Stimulated activated CD8-positive, alpha-beta memory T cell treated with anti-CD3 and anti-CD28 coated beads, Interleukin-7, amount 100 ng/mL, for 4 hours (primary cell): Measurements from ENCODE around the gene KIRREL2.

Source experiments
- DNase-seq, 2 donors: peaks; one replicate each; pipeline ENCODE4 v3.0.0-alpha.2; 2020; ENCODE audit warnings: low read depth in 2 of 2

KIRREL2 gene

GRCh38 chr19:35844482-35845214 is 12.1 kb upstream of the KIRREL2 start:
- no peak for DNase-seq

DNA sequence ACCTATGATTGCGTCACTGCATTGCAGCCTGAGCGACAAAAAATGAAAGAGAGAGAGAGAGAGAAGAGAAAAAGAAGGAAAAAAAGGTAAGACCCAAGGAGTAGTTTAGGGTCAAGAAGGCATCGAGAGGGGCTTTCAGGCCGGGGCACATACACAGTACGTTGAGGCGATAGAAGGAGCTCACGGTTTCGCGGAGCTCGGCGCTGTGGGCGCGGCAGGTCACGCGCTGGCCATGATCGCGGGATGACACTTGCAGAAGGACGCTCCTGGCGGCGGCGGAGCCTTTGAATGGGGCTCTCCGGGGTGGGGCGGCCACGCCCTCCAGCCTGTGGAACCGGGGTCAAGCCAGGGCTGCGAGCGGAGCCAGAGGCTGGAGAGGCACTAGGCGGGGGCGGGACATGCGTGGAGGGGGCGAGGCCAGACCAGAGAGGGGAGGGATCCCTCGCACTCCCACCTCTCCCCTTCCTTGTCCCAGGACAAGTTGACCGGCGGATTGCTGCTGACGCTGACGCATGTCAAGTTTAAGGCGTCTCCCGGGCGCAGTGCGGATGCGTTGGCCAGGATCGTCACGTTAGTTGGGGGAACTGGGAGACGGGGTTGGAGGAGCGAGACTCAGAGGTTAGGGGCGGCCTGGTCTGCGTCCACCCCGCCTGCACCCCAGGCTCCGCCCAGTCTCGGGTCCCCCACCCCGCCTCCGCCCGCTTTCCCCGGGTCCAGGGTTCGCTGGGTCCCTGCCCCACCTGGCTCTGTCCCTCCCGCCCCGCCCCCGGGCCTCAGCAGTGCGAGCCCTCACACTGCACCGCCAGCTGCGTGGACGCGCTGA is 11.3 kb upstream of the KIRREL2 start:
- DNase-seq = no peak

GRCh38 chr19:35846038-35846668 is 10.6 kb upstream of the KIRREL2 start:
- DNase-seq = no peak

DNA sequence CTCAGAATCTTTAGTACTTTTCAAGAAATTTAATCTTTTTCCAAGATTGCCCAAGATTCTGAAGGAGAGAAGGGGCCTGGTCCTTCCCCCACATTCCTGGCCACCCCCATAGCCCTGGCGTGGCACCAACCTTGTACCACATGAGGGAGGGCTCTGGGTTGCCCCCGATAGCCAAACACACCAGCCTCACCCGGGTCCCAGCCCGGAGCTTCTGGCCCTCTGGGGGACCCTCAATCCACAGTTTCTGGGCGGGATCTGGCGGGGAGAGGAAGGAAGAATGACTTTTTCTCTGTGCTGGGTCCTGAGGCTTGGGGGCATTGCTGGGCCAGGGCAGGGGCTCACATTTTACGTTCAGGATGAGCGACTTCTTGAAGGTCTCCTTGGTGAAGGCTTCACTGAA is 8.8 kb upstream of the KIRREL2 start:
- no peak for DNase-seq

DNA sequence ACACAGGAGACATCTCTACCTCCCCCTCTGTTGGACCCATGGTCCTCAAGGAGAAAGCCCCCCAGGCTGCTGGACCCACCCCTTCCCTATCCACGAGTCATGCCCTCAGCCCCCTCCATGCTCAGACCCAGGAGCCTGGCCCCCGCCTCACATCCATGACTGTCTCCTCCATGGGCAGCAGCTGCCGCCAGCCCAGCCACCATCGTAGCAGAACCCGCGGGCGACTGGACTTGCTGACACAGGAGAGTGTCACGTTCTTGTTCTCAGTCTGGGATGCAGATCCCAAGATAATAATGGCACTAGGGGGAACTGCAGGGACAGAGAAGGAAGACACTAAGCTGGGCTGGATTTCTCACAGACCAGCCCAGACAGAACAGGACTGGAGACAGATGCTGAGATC is 8.2 kb upstream of the KIRREL2 start:
- no peak for DNase-seq

GRCh38 chr19:35848919-35849505 is 7.7 kb upstream of the KIRREL2 start:
- DNase-seq = no peak

GRCh38 chr19:35851213-35852028 is 5.3 kb upstream of the KIRREL2 start:
- DNase-seq = no peak

- DNase-seq = no peak
These were observed 4.5 kb upstream of the KIRREL2 start, which contains the start of gene NPHS1 for GRCh38 chr19:35852029-35852780. Gene NPHS1, minus strand, starts transcription at chr19:35852504. Its CDS starts 667 bp downstream, at chr19:35851837.

- DNase-seq = no peak
These were observed 3.5 kb upstream of the KIRREL2 start for GRCh38 chr19:35853038-35853756.

DNA sequence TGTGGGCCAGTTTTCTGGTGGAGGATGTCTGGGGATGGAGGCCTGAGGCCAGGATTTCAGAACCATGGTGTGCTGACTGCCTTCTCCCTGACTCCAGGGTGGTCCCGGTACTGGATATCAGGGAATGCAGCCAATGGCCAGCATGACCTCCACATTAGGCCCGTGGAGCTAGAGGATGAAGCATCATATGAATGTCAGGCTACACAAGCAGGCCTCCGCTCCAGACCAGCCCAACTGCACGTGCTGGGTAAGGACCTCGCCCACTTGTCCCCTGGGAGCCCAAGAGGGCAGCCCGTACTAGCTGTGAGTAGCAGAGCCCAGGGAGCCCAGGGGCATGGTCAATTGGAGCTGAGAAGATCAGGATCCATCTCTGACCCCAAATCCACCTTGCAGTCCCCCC is 1.6 kb downstream of the KIRREL2 start:
- DNase-seq = no peak

- no peak for DNase-seq
These were observed 2.7 kb downstream of the KIRREL2 start for GRCh38 chr19:35859414-35859813.

- DNase-seq = no peak
These were observed 3.7 kb downstream of the KIRREL2 start for GRCh38 chr19:35860436-35860817.

- no peak for DNase-seq
These were observed 4.3 kb downstream of the KIRREL2 start for GRCh38 chr19:35860818-35861639.

DNA sequence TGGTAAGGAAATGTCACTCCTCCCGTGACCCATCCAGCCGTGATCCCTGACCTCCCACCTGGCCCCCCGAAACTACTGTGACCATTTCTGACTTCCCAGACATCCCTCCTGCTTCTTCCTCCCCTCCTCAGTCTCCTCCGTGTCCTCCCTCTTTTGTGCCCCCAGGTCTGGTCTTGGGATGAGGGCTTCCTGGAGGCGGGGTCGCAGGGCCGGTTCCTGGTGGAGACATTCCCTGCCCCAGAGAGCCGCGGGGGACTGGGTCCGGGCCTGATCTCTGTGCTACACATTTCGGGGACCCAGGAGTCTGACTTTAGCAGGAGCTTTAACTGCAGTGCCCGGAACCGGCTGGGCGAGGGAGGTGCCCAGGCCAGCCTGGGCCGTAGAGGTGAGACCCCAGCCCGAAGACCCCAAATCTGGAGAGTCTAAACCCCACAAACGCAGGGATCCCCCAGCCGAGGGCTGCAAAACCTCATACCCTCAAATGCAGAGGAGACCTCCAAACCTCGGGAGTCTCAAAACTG is 5.0 kb downstream of the KIRREL2 start:
- DNase-seq = no peak

- DNase-seq = no peak
These were observed 5.8 kb downstream of the KIRREL2 start for GRCh38 chr19:35862528-35862927.

- no peak for DNase-seq
These were observed 6.3 kb downstream of the KIRREL2 start for GRCh38 chr19:35863018-35863417.

DNA sequence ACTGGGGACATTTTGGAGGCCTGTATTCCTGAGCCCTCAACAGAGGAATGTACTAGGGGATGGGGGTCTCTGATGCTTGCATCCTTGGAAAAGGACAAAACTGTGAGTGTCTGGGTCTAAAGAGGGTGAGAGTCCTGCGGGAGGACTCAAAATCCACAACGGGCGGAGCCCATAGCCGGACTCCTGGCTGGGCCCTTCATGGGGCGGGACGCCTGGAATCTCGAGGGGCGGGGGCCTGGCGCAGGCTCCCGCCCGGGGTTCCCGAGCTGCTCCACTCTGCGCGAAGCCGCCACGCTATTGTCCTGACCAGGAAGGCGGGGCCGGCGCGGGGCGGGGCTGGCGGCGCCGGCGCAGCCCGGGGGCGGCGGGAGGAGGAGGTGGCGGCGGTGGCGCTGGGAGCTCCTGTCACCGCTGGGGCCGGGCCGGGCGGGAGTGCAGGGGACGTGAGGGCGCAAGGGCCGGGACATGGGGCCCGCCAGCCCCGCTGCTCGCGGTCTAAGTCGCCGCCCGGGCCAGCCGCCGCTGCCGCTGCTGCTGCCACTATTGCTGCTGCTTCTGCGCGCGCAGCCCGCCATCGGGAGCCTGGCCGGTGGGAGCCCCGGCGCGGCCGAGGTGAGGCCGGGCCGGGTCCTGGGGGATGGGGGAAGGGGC is 11.6 kb downstream of the KIRREL2 start, which contains the start of gene APLP1:
TSS of gene APLP1 (plus strand) at position 403 of the 651 bp plus-strand sequence. CDS start at position 466, 63 bp downstream.
- DNase-seq = peak; percentile 39 to 69

DNA sequence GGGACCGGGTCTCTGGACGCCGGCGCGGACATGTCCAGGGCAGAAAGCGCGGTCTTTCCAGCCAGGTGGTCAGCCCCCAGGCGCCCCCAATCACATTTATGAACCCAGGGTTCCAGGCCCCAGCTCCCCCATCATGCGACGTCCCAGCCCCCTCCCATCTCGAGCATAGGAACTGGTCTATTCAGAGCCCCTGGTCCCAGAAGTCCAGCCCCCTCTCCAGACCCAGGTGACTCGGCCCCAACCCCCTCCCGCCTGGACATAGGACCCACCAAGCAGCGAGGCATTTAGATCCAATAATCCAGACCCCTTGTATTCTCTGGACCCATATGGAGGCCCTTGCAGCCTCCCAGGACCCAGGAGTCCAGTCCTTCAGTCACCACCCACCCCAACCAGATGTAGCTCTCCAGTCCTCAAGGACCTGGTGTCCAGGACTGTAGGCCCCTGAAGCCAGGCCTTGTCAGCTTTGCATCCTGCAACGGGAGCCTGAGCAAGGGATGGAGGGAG is 12.2 kb downstream of the KIRREL2 start:
- no peak for DNase-seq
